Tibial nerve (tissue), 3 donors: Measurements from ENCODE around the gene RCSD1.

Experiments used
- CTCF ChIP-seq, 5 experiments: fragments of 200-600 bp in 3 of 5; fragments of 450-650 bp in 2 of 5; sonication (generic) in 3 of 5; IDR thresholded peaks; one replicate each; pipeline ENCODE4 v1.5.1; 2016 to 2019; ENCODE audit warnings: antibody characterized with exemption in 5 of 5, mild to moderate bottlenecking in 3 of 5, moderate library complexity in 2 of 5
- POLR2A ChIP-seq, 2 donors: fragments of 450-650 bp; IDR thresholded peaks; one replicate each; pipeline ENCODE4 v1.6.1; 2017; ENCODE audit warnings: antibody characterized with exemption in 2 of 2, mild to moderate bottlenecking in 2 of 2, moderate library complexity in 2 of 2

- no peak for TF ChIP-seq POLR2A (IDR thresholded peaks at IDR 0.05)
- no peak for TF ChIP-seq CTCF (IDR thresholded peaks at IDR 0.05)
Observed at GRCh38 chr1:167748906-167749305, 118.9 kb downstream of the RCSD1 start.
